HepG2 (cell line): ENCODE results near the gene STKLD1. TPM values are rescaled to one million over a fixed set of nuclear protein-coding genes. Genes with fewer than 3 reads are reported as not detected.

Experiments
- ARNTL ChIP-seq: sonication (generic); formaldehyde crosslinking; IDR thresholded peaks from 2 replicates; pipeline ENCODE4 v1.4.0; 2020; ENCODE audit warnings: mild to moderate bottlenecking, missing genetic modification reagents
- CHD2 ChIP-seq: IDR thresholded peaks from 2 replicates; pipeline ENCODE4 v1.6.1; 2011; ENCODE audit warnings: low read depth, low read length, improper control_type of control experiment
- CSRNP2 ChIP-seq: sonication (generic); formaldehyde crosslinking; conservative IDR thresholded peaks from 2 replicates; pipeline ENCODE4 v1.8.0; 2022; ENCODE audit warnings: low read depth, missing genetic modification reagents
- KLF15 ChIP-seq: sonication (generic); formaldehyde crosslinking; IDR thresholded peaks from 2 replicates; pipeline ENCODE4 v1.8.1; 2023; ENCODE audit warnings: borderline replicate concordance, mild to moderate bottlenecking, inconsistent platforms, missing genetic modification reagents, mixed read lengths
- MED13 ChIP-seq: sonication (generic); formaldehyde crosslinking; IDR thresholded peaks from 2 replicates; pipeline ENCODE4 v1.5.0; 2020; ENCODE audit warnings: missing genetic modification reagents
- NR2F1 ChIP-seq, 2 experiments: fragments of 450-650 bp in 1 of 2; formaldehyde crosslinking in 1 of 2; IDR thresholded peaks; 2 replicates each; pipeline versions ENCODE4 v1.5.0 to v1.6.1; 2016 to 2020; ENCODE audit warnings: mild to moderate bottlenecking in 1 of 2, missing compliant biosample characterization in 1 of 2, missing genetic modification reagents in 1 of 2, moderate library complexity in 1 of 2
- RBM22 ChIP-seq: fragments of 200-400 bp; formaldehyde crosslinking; optimal IDR thresholded peaks from 2 replicates; pipeline ENCODE3; 2017; ENCODE audit warnings: mild to moderate bottlenecking, low read length, moderate library complexity
- RERE ChIP-seq: IDR thresholded peaks from 2 replicates; pipeline ENCODE4 v1.6.1; 2016; ENCODE audit warnings: low read depth, missing genetic modification reagents, missing compliant biosample characterization
- SNRNP70 ChIP-seq: fragments of 200-400 bp; formaldehyde crosslinking; IDR thresholded peaks from 2 replicates; pipeline ENCODE4 v1.6.1; 2017; ENCODE audit warnings: mild to moderate bottlenecking, low read depth, low read length, moderate library complexity
- TAF15 ChIP-seq: fragments of 200-400 bp; formaldehyde crosslinking; IDR thresholded peaks from one replicate; pipeline ENCODE4 v1.6.1; 2018; ENCODE audit warnings: mild to moderate bottlenecking, low read depth, low read length; ENCODE audit not compliant: poor library complexity, severe bottlenecking
- ZFAT ChIP-seq: sonication (generic); formaldehyde crosslinking; conservative IDR thresholded peaks from 2 replicates; pipeline ENCODE4 v1.8.1; 2023; ENCODE audit warnings: missing genetic modification reagents, inconsistent platforms
- ZNF281 ChIP-seq: sonication (generic); formaldehyde crosslinking; IDR thresholded peaks from 2 replicates; pipeline ENCODE4 v1.4.0; 2020; ENCODE audit warnings: missing genetic modification reagents, borderline replicate concordance
- ZNF589 ChIP-seq: sonication (generic); formaldehyde crosslinking; conservative IDR thresholded peaks from 2 replicates; pipeline ENCODE4 v1.8.0; 2022; ENCODE audit warnings: mild to moderate bottlenecking, moderate library complexity, missing genetic modification reagents
- ZNF841 ChIP-seq: sonication (generic); formaldehyde crosslinking; IDR thresholded peaks from 2 replicates; pipeline ENCODE4 v1.8.1; 2023; ENCODE audit warnings: missing genetic modification reagents, borderline replicate concordance
- ZSCAN5A ChIP-seq: sonication (generic); formaldehyde crosslinking; IDR thresholded peaks from 2 replicates; pipeline ENCODE4 v1.8.0; 2022; ENCODE audit warnings: mild to moderate bottlenecking, missing genetic modification reagents, borderline replicate concordance
- ZZZ3 ChIP-seq: sonication (generic); formaldehyde crosslinking; IDR thresholded peaks from 2 replicates; pipeline ENCODE4 v1.4.0; 2020; ENCODE audit warnings: missing genetic modification reagents, mild to moderate bottlenecking, borderline replicate concordance
- polyA plus RNA-seq, 8 experiments: library from polyadenylated mRNA; depleted of rRNA in 3 of 8; stranded (reverse) in 7 of 8; unstranded in 1 of 8; fragments of >200 nt; fragmentation: Illumina TruSeq in 4 of 8; extraction: Trizol in 4 of 8; gene quantifications; 2 replicates each; pipeline versions ENCODE4 v1.2.1 to v1.2.3, GENCODE V29; 2011 to 2016; ENCODE audit warnings: low read depth in 4 of 8, missing spikeins in 1 of 8, mixed read lengths in 1 of 8; ENCODE audit not compliant: insufficient read depth in 1 of 8
- total RNA-seq, 5 experiments: library from RNA; depleted of rRNA; stranded (reverse); fragments of >200 nt; fragmentation: Illumina TruSeq; extraction: Trizol; gene quantifications; 2 replicates each; pipeline ENCODE4 v1.2.3, GENCODE V29; 2016; ENCODE audit warnings: low read depth in 1 of 5

Gene STKLD1
- total and polyA plus RNA-seq, 2 of the 13 experiments (the other 11 are each of a cell fraction or from before 2014, with no cell fraction given), result 1.5 to 2.2 TPM

GRCh38 chr9:133417541-133418461, 41.6 kb downstream of the STKLD1 start, which contains the start of gene REXO4 (continued):
- TF ChIP-seq ZNF281 (CRISPR knock-in tag) (no peak; the same call in 1 of the 2 replicates), ZZZ3 (CRISPR knock-in tag) (no peak; the same call in 1 of the 2 replicates), ZNF841 (CRISPR knock-in tag) (peak; percentile 89; the same call in 1 of the 2 replicates), ZFAT (no peak), ZSCAN5A (CRISPR knock-in tag) (peak; percentile 80; the same call in 1 of the 2 replicates), RBM22 (no peak), ARNTL (CRISPR knock-in tag) (peak; percentile 87), CSRNP2 (CRISPR knock-in tag) (0 out of 2 replicates have a peak, but pooled peaks have one; percentile 48), CHD2 (no peak), NR2F1 (CRISPR knock-in tag; IDR thresholded peaks at IDR 0.05) (peak; percentile 70 to 80), SNRNP70 (no peak), KLF15 (CRISPR knock-in tag) (peak; percentile 80; the same call in 1 of the 2 replicates), ZNF589 (CRISPR knock-in tag) (peak; percentile 92), MED13 (CRISPR knock-in tag) (no peak), RERE (CRISPR knock-in tag) (no peak), TAF15 (peak; percentile 99)
